Natural killer cell treated with Interleukin-12 subunit alpha and Interleukin-12 subunit beta and Interleukin-15 and Interleukin-18, amount 100 ng/mL, for 72 hours (primary cell): Measurements from ENCODE around the gene CYLD. TPM values are rescaled to one million over a fixed set of nuclear protein-coding genes. Genes with fewer than 3 reads are reported as not detected.

Experiments used
- ATAC-seq, 2 donors: fragments of 150-1000 bp; cut with Tn5 transposase in 1 of 2; sonication (Bioruptor Pico), chemical (Tn5 transposase) in 1 of 2; 2 replicates each; pipeline ENCODE4 v1.10.0; 2021
- DNase-seq: peaks from one replicate; pipeline ENCODE4 v3.0.0; 2022; ENCODE audit warnings: low spot score
- H3K27ac Mint-ChIP-seq, 2 donors: 1 replicate in 1 of 2; 2 replicates in 1 of 2; pipeline ENCODE4 v1.8.0; 2022; ENCODE audit warnings: mixed read lengths in 2 of 2, mild to moderate bottlenecking in 1 of 2, moderate library complexity in 1 of 2
- H3K27me3 Mint-ChIP-seq, 2 donors: 1 replicate in 1 of 2; 2 replicates in 1 of 2; pipeline ENCODE4 v1.8.0; 2022; ENCODE audit warnings: mixed read lengths in 2 of 2
- H3K36me3 Mint-ChIP-seq: one replicate; pipeline ENCODE4 v1.8.0; 2022; ENCODE audit warnings: mixed read lengths
- H3K4me1 Mint-ChIP-seq, 2 donors: 1 replicate in 1 of 2; 2 replicates in 1 of 2; pipeline ENCODE4 v1.8.0; 2022; ENCODE audit warnings: low read depth in 2 of 2, mixed read lengths in 2 of 2, mild to moderate bottlenecking in 1 of 2
- H3K4me3 Mint-ChIP-seq: one replicate; pipeline ENCODE4 v1.8.0; 2022; ENCODE audit warnings: mixed read lengths
- H3K9me3 Mint-ChIP-seq: 2 replicates; pipeline ENCODE4 v1.8.0; 2022; ENCODE audit warnings: mixed read lengths
- total RNA-seq, 2 donors: library from RNA; stranded (reverse); gene quantifications; one replicate each; pipeline ENCODE4 v1.2.3, GENCODE V29; 2022

Gene CYLD
- total RNA-seq, 2 donors from 2014 or later, result 95.4 to 126 TPM

DNA sequence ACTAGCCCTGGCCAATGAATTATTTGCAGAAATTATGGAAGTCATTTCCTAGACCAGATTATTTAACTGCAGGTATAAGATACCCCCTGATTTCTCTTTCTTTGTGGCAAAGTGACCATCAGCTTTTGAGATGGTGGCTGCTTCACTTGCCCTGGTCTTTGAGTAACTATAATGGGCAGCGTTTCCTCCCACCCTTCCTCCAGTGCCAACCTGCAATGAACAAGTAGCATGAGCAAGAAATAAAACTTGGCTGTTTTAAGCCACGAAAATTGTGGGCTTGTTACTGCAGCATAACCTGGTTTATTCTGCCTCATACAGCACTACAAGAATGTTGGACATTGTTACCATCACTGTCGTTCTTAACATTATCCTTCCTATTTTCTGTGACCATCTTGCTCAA lies 105.3 kb downstream of the CYLD start:
- H3K27ac Mint-ChIP-seq, result no peak overlapping the region
- no peak for ATAC-seq
- H3K36me3 Mint-ChIP-seq, result no peaks in the 10 kb centered on the region
- H3K4me3 Mint-ChIP-seq, result no peak overlapping the region
- H3K9me3 Mint-ChIP-seq, result no peaks in the 10 kb centered on the region
- H3K4me1 Mint-ChIP-seq, result peaks cover 5 to 6% of the 10 kb centered on the region in 2 donors
- no peak for DNase-seq
- peaks cover 24 to 44% of the 10 kb centered on the region in 2 donors for H3K27me3 Mint-ChIP-seq

DNA sequence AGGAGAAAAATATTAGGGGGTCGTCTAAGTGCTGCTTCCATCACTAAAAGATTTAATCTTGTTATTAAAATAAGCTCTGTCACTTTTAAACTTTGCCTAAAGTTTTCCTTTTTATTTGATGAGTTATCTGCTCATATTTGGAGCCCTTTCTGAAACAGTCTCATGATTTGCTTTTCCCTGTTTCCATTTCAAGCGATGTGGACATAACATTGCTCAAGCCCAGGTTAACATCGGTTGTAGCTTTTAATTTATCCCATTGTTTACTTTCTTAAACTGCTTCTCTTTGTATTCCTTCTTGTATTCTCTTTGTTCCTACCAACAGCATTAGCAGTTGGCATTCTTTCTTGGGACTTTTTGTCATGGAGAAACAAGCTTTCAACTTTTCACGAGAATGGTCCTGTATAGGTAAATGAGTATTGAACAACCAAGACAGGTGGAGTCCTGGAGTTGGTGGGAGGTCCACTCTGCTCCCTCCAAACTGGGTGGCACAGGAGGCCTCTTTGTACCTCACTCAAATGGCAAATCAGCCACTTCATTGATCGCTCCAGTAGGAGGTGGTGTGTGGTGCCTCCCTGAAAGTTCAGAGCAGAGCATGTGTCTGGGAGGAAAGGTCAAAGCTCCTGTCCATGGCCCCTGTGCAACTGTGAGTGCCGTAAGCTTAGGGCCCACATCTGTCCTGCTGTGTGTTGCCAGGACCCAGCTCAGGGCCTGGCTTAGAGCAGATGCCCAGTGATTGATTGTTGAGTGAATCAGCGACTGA lies 107.0 kb downstream of the CYLD start:
- ATAC-seq (peak in 1 of 2 donors; percentile 48), DNase-seq (no peak)
- Mint-ChIP-seq H3K4me3 (no peak overlapping the region), H3K27me3 (peaks cover 20 to 37% of the 10 kb centered on the region in 2 donors), H3K36me3 (no peaks in the 10 kb centered on the region), H3K27ac (no peak overlapping the region), H3K4me1 (no peaks in the 10 kb centered on the region), H3K9me3 (no peaks in the 10 kb centered on the region)

Other genes starting within 250 kb of the CYLD start
- gene NKD1, start 193.7 kb upstream of the CYLD start, total RNA-seq, result under 1 TPM; 0.29 to 0.86 TPM
- 10 to 100 TPM; 26.2 to 38.4 TPM for gene SNX20, start 60.8 kb upstream of the CYLD start, total RNA-seq
- 10 to 100 TPM in 1 of 2 donors, 1 to 10 TPM in 1; 3.7 to 11.2 TPM for gene NOD2, start 48.5 kb upstream of the CYLD start, total RNA-seq